NCI-H510A treated with DMSO at 0.1 percent for 48 hours (cell line): ENCODE data around the gene SYNPO.

Source experiments
- DNase-seq: peaks from one replicate; lab custom pipeline; 2025; lab: John Stamatoyannopoulos, UW

Gene SYNPO

GRCh38 chr5:150625164-150625535 lies 15.3 kb upstream of the SYNPO start:
- no peak for DNase-seq

GRCh38 chr5:150625831-150626746 lies 14.4 kb upstream of the SYNPO start:
- no peak for DNase-seq

DNA sequence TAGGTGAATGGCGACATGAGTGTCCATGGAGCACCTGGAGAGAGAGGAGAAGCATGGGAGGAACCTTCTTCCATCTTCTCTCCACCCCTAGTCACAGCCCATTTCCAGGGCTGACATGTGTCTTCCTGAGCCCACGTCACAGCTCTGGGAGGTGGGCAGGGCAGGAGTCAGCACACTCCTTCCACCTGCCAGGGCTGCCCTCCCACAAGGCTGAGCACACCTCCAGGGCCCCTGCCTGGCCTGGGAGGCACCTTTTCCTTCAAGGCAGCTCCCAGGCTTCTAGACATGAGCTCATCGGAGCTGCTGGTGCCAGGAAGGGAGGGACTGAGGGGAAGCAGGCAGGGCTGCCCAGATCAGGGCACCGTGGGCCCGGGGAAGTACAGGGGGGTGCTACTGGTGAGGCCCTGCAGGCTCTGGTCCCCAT lies 13.6 kb upstream of the SYNPO start:
- DNase-seq: no peak

DNA sequence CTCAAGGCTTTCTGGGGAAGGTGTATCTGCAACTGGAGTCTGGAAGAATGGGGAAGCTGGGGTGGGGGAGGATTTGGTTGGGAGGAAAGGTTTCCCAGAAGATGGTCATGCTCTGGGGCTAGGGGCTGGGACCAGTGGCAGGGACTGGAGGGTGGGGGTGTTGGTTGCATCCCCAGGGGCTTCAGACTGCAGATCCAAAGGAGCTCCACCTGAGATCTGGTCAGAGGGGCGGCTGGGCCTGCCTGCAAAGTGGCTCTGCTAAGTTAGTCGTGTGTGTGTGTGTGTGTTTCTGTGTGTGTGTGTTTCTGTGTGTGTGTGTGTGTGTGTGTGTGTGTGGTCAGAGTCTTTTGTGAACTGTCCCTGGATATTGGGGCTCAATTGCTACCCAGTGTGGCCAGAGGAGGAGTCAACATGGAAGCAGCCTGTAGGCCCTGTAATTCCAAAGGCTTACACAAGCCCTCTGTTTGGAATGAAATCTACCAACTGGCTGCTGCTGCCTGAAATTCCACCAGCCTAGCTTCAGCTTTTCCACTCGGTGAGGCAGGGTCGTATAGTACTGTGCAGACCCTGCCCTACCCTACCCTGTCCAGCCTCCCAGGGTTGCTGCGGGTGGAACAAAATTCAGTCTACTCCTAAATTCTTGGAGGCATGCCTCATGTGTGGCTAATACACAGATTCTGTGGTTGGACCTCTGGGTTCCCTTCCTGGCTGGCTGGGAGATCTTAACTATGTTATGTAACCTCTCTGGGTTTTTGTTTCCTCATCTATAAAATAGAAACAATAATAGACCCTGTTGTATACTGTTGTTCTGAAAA lies 12.5 kb upstream of the SYNPO start:
- DNase-seq: no peak

DNA sequence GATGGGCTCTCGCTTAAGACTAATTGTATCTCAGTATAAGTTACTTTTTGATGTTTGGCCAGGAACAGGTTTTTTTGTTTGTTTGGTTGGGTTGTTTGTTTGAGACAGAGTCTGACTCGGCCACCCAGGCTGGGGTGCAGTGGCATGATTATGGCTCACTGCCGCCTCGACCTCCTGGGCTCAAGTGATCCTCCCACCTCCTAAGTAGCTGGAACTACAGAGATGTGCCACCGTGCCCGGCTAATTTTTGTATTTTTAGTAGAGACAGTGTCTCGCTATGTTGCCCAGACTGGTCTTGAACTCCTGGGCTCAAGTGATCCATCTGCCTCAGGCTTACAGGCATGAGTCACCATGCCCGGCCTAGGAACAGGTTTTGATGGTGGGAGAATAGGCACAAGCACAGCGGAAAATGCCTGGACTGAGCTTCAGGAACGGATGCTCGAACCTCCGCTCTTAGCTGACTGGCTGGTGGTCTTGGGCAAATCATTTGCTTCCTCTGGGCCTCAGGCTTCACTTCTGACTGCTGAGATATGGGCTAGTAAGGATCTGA lies 11.4 kb upstream of the SYNPO start:
- DNase-seq: no peak

- DNase-seq: no peak
Observed at GRCh38 chr5:150630016-150630415, 10.4 kb upstream of the SYNPO start.

DNA sequence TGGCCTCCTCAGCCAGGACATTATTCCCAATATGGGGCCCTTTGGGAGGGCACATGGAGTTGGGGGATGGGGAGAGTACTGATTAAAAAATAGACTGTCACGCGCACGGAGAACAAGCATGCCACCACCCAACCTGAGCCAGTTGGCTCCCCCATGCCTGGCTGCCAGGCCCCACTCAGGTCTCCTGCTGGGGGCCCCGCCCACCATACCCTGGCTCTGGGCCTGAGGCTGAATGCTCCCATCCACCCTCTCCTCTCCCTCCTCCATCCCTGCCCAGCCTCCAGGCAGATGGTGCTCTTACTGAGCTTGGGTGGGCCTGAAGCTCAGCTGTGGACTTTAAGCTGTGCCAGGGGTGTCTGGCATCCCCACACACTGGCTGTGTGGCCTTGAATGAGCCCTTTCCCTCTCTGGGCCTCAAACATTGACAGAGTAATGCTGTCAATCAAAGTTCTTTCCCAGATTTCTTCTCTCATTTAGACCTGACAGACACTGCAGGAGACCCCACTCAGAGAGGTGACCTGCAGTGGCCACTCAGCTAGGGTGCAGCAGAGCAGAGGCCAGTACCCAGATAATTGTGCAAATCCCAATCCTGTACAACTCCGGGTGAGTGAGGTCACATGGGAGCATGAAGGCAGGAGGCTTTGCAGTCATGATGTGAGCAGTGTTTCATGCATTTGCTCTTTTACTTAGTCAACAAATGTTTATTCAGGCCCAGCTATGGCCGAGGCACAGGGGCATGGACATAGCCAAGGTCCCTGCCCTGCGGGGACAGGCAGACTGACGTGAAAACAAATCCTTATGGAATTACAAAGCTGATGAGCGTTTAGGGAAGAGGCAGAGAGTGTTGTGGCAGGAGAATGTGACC lies 9.8 kb upstream of the SYNPO start:
- no peak for DNase-seq

- DNase-seq: no peak
Observed at GRCh38 chr5:150631326-150631701, 9.1 kb upstream of the SYNPO start.

DNA sequence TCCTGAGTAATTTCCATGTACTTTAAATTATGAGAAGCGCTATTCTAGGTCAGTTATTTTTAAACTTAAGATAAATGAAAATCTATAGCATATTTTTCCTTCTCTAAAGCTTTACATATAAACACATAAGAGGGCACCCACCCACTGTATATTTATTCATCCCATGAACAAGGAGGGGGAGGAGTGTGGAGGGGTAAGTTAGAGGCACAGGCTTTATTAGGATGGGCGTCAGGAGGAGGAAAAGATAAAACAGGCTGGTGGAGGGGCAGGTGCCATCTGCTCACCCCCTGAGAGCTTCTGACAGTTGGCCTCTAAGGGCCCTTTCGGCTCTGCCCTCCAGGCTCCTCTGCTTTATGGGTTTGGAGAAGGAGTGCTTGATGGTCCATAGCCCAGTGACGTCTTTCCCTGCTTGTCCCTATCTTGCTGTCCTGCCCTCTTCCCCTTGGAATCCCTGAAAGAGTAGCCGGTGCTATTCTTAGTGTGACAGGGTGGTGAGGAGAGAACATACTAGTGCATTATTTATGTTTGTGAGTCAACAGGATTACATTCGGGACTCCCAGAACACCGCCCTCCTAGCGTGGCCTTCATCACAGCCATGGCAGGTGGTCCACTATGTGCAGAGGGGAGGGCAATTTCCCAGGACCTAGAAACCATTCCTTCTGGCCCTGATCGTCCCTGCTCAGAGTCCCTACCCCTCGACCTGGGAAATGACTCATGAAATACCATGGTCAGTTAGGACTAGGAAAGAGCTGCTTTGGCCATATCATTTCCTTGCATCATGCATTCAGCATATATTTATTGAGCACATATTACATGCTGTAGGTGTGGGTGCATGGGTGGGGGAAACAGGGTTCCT lies 7.9 kb upstream of the SYNPO start:
- no peak for DNase-seq

DNA sequence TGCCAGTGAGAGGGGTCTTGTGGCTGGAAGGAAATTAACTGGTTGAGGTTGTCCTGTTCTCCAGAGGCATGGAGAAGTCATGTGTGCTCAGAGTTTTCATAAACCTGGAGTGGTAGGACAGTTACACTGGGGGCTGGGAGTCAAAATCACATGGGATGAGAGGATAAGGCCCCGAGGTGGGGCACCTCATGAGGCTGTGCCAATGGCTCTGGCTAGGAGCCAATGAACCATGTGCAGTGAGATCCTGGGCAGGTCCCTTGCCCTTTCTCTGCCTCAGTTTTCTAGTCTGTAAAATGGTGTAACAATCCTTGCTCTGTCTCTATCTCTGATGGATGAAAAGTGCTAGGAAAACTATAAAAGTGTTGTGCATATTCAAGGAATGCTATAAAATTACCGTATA lies 7.0 kb upstream of the SYNPO start:
- DNase-seq: no peak

GRCh38 chr5:150636391-150637244 lies 3.8 kb upstream of the SYNPO start:
- DNase-seq: no peak

GRCh38 chr5:150637245-150638052 lies 3.0 kb upstream of the SYNPO start:
- DNase-seq: no peak

- no peak for DNase-seq
Observed at GRCh38 chr5:150638053-150638444, 2.4 kb upstream of the SYNPO start.

GRCh38 chr5:150638488-150639376 lies 1.7 kb upstream of the SYNPO start:
- no peak for DNase-seq

- no peak for DNase-seq
Observed at GRCh38 chr5:150639377-150639692, 1.1 kb upstream of the SYNPO start.

- DNase-seq: no peak
Observed at GRCh38 chr5:150639751-150640150, 709 bp upstream of the SYNPO start.

DNA sequence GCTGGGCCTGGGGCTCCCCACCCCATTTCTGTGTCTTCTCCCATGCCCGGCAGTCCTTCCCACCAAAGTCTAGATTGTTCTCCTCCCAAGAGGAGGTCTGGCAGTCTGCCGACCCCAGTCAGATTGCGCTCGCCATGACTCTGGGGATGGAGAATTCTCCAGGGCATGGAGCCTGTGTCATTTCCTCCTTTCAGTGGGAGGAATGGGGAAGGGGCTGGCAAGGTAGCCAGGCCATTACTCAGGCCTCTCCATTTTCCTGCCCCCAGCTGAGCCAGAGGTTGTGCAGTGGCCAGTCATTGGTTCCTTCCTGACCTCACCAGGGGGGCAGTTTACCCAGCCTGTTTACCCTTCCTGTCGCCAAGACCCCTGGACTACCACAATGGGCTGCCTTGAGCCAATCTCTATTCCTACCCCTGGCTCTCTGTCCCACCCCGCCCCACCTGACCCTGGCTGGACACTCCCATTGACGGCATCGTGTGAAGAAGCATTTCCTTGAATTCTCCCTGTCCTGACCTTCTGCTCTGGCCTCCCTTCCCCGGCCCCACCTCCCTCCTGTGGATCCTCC lies 628 bp downstream of the SYNPO start:
- DNase-seq: no peak
